Fibroblast of upper back skin (primary cell): ENCODE measurements around the gene VPS18.
"Not testable (repeated sequence)": the region's sequence is repeated elsewhere in the genome, so short reads cannot be mapped to it uniquely, and the experiment has no call there.

Source experiments
- DNase-seq: peaks from one replicate; pipeline ENCODE4 v3.0.0-alpha.2; 2013

Gene VPS18, protein sequence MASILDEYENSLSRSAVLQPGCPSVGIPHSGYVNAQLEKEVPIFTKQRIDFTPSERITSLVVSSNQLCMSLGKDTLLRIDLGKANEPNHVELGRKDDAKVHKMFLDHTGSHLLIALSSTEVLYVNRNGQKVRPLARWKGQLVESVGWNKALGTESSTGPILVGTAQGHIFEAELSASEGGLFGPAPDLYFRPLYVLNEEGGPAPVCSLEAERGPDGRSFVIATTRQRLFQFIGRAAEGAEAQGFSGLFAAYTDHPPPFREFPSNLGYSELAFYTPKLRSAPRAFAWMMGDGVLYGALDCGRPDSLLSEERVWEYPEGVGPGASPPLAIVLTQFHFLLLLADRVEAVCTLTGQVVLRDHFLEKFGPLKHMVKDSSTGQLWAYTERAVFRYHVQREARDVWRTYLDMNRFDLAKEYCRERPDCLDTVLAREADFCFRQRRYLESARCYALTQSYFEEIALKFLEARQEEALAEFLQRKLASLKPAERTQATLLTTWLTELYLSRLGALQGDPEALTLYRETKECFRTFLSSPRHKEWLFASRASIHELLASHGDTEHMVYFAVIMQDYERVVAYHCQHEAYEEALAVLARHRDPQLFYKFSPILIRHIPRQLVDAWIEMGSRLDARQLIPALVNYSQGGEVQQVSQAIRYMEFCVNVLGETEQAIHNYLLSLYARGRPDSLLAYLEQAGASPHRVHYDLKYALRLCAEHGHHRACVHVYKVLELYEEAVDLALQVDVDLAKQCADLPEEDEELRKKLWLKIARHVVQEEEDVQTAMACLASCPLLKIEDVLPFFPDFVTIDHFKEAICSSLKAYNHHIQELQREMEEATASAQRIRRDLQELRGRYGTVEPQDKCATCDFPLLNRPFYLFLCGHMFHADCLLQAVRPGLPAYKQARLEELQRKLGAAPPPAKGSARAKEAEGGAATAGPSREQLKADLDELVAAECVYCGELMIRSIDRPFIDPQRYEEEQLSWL

DNA sequence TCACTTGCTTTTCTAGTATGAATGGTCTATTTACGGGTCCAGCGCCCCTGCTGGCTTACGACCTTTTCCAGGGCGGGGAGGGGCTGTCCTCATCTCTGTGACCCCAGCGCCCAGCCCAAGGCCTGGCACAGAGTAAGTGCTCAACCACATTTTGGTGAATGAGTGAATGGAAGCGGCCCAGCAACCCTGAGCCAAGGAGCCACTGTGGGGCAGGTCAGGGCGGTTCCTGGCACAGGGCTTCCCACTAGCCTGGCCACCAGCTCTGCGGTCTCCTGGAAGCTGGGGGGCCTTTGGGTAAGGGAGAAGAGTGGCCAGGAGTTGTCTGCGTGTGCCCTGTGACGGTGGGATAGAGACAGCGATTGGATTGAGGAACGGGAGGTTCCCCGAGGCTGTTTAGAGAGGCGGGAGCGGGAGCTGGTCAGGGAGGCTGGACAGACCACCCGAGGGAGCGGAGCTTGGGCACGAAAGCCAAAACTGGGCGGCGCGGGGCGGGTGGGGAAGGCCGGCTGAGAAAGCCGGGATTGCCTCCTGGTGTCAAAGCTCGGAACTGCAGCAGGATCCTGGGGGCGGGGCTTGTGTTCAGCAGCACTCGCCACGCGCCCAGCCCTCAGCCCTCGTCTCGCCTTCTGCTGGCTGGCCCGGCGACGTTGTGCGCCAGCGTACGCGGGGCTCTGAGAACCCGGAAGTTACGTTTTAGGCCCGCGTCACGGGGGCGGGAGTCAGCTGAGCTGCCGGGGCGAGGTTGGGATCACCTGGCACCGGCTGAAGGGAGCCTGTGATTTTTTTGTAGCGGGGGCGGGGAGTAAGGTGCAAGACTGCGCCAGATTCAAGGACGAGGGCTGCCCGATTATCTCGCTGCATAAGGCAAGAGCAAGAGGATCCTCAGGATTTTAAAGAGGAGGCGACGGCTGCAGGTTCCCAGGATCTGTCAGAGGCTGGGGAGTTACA lies at the start of gene VPS18:
Gene VPS18 (plus strand): TSS at position 718 of the 948 bp plus-strand sequence. CDS start 319 bp downstream, outside the sequence.
- peak; percentile 95 for DNase-seq

DNA sequence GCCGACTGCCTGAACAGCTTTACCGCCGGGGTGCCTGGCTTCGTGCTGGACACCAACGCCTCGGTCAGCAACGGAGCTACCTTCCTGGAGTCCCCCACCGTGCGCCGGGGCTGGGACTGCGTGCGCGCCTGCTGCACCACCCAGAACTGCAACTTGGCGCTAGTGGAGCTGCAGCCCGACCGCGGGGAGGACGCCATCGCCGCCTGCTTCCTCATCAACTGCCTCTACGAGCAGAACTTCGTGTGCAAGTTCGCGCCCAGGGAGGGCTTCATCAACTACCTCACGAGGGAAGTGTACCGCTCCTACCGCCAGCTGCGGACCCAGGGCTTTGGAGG lies 49.6 kb upstream of the VPS18 start:
- no peak for DNase-seq

DNA sequence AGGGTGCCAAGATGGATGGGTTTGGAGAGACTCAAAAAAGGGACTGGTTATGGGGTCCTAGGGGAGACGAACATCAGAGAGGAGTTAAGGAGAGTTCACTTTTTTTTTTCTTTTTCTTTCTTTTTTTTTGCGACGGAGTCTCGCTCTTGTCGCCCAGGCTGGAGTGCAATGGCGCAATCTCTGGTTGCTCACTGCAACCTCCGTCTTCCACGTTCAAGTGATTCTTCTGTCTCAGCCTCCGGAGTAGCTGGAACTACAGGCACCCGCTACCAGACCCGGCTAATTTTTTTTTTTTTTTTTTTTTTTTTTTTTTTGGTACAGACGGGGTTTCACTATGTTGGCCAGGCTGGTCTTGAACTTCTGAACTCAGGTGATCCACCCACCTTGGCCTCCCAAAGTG lies 49.2 kb upstream of the VPS18 start:
- DNase-seq: no peak

DNA sequence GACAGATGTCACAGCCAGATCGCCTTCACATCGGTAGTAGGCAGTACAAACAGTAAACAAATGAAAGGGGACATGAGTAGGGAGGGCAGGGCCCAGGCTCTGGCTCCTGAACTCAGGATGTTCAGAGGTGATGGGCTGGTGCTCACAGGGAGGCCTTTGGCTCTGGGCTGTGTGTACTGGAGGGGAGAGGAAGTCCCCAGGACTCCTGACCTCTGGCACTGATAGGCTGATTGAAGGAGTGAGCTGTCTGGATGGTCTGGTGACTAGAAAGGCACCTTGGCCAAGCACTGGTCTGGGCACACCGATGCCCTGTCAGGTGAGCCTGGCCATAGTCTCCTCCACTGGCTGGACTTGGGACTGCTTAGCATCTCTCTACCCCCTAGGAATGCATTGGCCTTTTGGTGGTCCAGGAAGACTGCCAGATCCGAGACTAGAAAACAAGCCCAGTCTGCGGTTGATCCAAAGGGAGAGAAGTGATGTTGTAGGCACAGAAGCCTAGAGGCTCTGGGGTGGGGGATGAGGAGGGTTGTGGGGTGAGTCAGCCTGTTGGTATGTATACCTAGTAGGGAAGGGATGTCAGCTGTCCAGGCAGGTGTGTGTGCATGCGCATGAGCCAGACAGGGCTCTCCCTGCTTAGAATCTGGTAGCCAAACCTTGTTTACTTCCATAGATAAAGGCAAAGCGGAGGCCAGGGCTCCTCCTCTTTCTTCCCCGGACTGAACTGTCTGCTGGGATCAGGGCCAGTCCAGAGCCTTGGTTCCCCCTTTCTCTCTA lies 48.6 kb upstream of the VPS18 start:
- DNase-seq: no peak

DNA sequence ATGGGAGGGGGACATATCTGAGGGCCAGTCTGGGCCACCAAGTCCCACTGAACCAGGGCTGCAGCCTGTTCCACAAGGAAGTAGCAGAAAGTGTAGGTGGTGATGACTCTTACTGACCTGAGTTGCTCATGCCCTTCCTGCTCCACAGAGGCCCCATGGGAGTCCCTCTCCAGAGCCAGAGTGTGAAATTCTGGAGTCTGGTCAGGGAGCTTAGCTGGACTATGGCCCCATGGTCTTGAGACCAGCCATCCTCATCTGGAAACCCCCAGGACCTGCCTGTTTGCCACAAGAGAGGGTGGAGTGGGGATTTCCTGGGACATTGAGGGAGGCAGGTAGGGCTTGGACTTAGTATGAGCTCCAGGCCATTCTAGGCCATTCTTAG lies 47.4 kb upstream of the VPS18 start:
- DNase-seq: no peak

DNA sequence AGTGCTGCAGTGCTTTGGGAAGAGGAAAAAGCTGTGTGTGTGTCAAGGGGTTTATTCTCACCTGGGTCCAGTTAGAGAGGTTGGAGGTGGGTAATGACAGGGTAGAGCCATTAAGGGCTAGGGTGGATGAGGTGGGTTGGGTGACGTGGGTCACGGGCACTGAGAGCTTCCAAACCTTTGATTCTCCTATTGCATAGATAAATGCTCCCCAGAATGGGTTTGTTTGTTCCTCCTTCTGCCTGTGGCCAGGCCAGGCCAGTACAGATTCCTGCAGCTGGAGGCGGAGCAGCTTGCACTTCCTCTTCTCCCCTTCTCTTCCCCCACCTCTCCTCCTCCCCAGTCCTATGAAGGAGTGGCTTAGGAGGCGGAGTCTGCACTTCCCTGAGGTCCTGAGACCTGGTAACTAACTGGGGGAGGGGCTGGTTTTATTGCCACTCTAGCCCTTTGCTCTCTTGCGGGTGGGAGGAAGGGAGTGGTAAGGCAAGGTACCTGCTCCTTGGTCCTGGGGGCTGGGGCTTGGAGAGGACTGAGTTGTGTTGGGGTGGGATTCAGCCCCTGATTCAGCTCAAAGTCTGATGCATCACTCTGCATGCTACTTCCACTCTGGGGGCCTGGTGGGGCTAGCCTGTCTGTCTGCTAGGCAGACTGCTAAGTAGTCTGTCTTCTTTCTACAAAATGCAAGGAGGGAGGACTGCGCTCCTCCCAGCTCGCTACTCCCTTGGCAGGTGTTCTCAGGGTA lies 46.9 kb upstream of the VPS18 start:
- peak; percentile 19 for DNase-seq

DNA sequence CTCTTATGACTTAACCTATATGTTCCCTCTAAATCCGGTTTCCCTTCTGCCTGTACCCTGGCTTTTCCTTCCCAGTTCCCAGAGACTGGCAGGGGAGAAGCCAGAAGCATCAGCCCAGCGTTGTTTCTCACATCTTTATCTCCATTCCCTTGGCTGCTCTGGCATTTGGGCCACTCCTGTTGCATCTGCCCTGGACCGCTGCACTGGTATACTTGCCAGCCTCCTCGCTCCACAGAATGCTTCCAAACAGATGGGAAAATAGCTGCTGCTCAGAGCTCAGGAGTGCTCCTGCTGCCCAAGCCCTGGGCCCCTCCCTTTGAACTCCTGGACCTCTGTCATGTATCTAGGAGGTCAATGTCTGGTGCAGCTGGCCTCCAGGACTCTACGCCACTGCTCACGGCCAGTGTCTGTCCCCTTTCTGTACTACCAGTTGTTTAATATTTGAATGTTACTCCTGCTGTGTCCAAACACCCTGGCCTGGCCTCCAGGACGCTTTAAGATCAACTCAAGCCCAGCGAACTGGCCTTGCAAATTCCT lies 43.6 kb upstream of the VPS18 start:
- DNase-seq: no peak

DNA sequence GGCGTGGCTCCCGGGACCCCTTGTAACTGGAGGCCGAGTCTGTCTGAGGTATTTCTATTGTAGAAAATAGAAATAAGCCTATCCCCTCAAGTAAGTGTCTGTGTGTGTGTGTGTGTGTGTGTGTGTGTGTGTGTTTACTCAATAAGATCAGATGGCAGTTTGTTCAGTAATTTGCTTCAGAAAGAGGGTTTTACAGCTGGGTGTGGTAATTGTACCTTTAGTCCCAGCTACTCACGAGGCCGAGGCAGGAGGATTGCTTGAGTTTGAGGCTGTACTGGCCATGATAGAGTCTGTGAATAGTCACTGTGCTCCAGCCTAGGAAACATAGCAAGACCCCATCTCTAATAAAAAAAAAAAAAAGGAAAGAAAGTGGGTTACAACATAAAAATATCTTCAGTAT lies 41.7 kb upstream of the VPS18 start:
- DNase-seq: no peak

DNA sequence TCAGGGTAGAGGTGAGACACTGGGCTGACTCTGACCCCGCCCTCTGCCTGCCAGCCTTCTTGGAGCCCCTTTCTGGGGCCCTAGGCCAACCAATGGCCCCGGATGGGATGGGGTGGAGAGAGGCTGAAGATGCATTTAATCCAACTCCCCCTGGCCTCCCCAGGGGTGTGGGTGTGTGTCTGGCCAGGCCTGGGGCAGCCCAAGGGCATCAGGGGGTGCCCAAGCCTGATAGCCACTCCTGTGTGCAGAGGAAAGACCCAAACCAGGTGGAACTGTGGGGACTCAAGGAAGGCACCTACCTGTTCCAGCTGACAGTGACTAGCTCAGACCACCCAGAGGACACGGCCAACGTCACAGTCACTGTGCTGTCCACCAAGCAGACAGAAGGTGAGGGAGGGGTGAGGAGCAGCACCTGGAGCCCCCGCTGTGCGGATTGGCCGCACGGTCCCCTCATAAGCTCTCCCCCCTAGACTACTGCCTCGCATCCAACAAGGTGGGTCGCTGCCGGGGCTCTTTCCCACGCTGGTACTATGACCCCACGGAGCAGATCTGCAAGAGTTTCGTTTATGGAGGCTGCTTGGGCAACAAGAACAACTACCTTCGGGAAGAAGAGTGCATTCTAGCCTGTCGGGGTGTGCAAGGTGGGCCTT lies 40.9 kb upstream of the VPS18 start:
- no peak for DNase-seq

DNA sequence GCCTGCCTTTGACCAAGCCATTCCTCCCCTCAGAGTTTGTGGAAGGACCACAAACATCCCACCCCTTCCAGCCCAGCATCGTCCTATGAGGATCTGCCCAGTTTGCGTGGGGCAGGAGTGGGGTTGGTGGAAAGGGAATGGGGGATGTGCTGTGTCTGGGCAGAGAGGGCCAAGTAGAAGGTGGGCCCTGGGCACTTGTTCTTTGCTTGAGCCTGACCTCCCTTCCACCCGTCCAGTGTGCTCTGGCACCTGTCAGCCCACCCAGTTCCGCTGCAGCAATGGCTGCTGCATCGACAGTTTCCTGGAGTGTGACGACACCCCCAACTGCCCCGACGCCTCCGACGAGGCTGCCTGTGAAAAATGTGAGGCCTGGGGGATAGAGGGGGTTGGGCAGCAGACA lies 40.1 kb upstream of the VPS18 start:
- no peak for DNase-seq

DNA sequence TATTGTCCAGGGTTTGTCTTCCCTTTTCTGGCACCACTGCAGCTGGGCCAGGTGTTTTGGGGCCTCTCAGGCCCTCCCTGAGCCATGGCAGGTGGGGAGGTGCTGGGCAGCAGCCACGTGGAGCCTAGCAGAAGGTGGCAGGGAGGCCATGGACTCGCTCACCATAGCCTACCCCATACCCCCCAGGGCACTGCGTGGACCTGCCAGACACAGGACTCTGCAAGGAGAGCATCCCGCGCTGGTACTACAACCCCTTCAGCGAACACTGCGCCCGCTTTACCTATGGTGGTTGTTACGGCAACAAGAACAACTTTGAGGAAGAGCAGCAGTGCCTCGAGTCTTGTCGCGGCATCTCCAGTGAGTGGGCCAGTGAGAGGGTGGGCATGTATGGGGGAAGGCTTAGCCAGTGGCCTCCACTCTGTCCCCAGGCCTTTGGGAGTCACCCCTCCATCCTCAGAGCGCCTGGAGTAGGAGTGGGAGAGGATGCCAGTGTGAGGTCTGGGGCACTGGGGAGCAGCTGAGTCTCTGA lies 38.5 kb upstream of the VPS18 start:
- DNase-seq: no peak

DNA sequence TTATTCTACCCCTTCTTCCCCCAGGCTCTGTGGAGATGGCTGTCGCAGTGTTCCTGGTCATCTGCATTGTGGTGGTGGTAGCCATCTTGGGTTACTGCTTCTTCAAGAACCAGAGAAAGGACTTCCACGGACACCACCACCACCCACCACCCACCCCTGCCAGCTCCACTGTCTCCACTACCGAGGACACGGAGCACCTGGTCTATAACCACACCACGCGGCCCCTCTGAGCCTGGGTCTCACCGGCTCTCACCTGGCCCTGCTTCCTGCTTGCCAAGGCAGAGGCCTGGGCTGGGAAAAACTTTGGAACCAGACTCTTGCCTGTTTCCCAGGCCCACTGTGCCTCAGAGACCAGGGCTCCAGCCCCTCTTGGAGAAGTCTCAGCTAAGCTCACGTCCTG lies 37.5 kb upstream of the VPS18 start:
- no peak for DNase-seq

DNA sequence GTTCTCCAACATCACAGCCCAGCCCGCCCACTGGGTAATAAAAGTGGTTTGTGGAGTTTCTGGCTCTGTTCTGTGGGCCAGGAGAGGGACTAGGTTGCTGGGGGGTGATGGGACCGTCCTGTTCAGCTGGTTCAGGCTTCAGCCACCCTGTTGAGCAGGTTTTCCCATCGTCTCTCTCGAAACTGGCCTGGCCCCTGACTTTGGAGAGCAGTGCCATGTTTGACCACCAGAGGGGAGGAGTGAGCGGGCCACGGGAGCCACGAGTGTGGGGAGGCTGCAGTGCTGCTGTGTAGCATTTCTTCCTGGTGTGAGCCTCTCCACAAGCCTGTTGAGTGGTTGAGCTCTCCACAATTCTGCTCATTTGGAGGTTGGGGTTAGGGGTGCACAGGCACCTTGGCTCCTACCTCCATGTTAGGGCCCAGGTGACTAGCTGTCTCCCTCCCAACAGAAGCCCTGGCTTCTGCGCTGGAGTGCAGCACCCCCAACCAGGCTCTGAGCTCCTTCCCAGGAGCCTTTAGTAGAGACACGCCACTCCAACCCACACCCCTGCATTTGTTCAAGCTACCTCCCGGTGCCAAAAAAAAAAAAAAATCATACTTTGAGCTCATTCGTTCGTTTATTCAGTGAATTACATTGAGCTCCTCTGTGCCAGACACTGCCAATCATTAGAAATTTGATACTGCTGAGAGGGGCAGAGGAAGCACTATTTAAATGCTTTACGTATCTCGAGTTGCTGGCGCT lies 36.5 kb upstream of the VPS18 start:
- DNase-seq: peak; percentile 67

DNA sequence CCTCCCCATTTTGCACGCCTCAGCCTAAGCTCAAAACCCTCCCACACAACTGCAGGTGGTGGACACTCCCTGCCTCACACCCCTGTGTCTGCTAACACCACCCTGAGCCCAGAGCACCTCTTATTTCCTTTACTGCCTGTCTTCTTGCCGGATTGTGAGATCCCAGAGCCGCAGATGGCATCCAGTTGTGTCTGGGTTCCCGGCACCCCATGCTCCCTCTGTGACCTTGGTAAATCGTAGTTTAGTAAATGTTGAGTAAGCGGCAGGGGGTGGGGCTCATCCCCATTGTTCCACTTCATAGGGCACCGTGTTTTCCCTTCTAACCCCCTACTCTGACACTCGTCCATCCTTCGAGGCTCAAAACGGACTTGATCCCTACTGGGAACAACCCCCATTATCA lies 35.5 kb upstream of the VPS18 start:
- no peak for DNase-seq

DNA sequence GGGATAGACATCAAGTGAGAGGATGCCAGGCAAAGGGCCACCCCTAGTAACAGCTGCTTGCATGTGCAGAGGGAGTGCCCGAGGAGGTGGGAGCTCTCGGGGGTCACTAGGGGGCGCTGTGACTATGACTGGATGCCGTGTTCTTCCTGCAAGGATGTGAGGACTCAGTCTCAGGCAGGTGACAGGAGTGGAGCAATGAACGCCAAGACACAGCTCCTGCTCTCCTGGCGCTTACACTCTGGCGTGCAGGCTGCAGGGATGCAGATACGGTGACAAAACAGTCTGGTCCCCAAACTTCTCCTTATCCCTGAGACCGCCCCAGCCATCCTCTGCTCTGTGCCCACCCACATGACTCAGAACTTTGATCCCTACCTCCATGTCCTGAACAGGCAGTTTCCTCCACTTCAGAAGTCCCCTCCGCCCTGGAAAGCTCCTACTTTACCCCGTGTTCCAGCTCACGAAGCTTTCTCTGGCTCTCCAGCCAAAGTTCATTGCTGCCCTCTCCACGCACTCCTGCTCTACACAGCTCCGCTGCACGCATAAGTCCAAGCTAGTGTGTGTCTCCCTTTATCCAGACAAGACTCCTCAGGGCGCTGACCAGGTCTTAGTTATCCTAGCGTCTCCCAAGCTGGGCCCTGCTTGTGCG lies 34.9 kb upstream of the VPS18 start:
- DNase-seq: peak; percentile 60

DNA sequence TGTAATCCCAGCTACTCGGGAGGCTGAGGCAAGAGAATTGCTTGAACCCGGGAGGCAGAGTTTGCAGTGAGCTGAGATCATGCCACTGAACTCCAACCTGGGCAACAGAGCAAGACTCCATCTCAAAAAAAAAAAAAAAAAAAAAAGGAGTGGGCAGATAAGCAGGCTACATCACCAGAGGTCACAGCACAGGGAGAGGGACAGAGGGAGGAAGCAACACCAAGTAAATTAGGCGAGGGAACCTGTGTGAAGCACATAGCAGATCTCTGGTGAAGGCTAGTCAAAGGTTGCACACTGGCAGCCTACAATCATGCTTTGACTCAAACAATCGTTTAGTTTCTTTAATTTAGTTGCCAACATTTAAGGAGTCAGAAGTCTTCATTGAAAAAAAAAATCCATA lies 33.1 kb upstream of the VPS18 start:
- not testable (repeated sequence) for DNase-seq

DNA sequence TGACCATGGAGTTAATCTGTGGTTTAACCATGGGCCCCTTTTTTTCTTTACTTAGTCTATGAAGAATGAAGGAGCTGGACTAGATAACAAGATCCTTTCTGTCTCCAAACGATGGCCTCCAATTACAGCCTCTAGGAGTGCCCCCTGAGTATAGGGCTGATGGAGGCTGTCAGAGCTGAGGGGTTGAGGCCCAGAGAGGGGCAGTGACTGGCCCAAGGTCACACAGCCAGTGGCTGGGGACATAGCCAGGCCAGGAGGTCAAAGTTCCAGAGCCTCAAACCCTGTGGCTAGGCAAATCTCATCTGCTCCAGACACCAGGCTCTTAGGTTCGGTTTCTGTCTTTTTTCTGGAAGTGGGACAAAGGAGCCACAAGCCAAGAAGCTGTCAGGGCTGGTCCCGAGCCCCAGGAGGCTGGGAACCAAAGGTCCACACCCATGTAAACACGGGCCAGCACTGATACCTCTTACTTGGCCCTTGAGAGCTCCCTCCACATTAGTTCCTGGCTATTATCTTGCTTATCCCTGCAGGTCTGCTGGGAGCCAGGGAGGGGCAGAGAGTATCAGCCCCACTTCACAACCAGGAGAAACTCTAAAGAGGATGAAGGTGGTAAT lies 30.5 kb upstream of the VPS18 start:
- DNase-seq: no peak

DNA sequence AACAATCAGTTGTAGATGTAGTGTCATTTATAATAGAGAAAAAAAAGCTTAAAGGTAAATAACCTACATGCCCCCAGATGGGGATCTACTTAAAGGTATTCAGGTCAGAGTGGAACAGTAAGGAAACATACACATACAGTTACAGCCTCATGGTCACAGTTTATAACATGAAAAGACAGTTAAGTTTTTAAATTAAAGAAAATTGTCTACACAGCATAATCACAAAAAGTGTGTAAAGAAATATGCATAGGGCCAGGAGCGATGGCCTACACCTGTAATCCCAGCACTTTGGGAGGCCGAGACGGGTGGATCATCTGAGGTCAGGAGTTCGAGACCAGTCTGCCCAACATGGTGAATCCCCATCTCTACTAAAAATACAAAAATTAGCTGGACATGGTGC lies 27.1 kb upstream of the VPS18 start:
- no peak for DNase-seq

DNA sequence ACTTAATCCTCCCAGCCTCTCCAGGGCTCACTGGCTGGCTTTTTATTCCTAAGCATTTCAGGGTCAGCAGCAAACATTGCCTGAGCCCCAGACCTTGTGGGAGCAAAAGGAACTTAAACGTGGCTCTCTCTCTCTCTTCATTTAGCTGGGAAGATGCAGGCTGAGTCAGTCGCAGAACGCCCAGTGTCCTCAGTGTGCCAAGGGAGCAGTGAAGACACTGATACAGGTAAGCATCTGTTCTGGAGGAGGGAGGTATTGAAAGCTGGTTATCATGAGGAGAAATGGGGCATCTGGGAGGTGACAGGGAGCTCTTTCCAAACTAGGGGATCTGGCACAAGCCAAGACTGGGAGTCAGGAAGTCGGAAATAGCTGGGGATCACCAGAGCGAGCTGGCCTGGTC lies 24.6 kb upstream of the VPS18 start:
- DNase-seq: no peak
